Stimulated activated CD4-positive, alpha-beta T cell treated with anti-CD3 and anti-CD28 coated beads, Interleukin-15, amount 100 ng/mL, for 48 hours (primary cell): Measurements from ENCODE around the gene NEDD4L.
A peak's percentile ranks its signal among the peaks of the same experiment; 100 is the strongest.
"Not testable (repeated sequence)": the region's sequence is repeated elsewhere in the genome, so short reads cannot be mapped to it uniquely, and the experiment has no call there.

Experiments
- DNase-seq, 2 donors: peaks; one replicate each; pipeline ENCODE4 v3.0.0-alpha.2; 2020; ENCODE audit warnings: low read depth in 2 of 2

NEDD4L gene

GRCh38 chr18:58026857-58027256, 17.2 kb upstream of the NEDD4L start:
- DNase-seq, result no peak

DNA sequence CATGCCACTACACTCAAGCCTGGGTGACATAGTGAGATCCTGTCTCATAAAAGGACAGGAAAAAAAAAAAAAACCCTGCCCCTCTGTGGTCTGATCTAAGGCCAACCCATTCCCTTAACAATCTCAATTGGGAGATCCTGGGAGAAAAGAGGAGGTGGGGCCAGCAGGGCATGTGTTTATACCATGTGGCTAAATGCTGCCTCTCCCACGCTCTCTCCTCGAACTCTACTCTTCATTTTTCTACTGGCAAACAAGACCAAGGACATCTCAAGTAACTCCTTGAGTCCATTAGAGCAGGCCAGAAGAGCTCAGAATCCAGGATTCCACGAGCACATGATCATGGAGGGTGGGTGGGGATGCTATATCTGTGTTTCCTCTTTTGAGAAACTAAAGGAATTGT, 16.7 kb upstream of the NEDD4L start:
- no peak for DNase-seq

DNA sequence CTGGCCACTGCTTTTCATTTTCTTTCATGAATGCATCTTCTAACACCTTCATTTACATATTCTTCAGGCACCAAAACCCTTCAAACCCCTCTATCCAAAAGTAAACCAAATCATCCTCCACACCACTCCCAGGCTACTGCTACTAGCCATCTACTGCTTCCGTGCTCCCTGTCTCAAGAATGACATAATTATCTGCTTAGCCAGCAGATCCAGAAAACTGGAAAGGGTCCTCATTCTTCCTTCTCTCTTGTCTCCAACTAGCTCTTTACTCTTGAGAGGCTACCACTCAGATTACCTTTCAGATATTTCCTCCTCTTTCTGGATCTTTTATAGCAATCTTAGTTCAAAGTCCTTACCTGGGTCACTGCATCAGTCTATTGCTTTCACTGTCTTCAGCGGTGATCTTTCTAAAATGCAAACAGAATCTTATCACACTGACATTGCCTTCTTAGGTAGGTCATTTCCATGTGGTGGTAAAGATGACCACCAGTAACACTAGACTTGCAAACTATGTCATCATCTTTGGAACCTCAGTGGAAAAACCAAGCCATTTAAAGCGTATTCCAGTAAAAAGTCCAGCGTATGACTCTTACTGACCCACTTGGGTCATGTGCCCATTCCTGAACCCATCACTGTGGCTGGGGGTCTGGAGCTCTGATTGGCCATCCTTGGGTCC, 15.8 kb upstream of the NEDD4L start:
- DNase-seq, result no peak

DNA sequence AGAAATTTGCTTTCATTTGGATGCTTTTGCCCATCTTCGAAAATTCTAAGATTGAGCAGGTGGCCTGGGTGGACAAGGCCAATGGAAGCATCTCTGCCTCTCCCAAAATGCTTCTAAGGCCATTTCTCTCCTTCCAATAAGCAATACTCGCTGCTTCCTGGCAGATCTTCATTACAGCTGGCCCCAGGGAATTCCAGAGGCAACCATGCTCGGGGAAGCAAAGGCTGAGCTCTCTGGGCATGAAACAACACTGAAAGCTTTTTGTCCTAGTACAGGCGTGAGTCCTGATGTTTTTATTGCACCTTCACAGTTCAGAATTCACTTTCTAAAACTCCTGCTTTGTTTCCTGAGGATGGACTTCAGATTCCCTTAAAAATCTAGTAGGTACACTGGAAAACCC, 11.8 kb upstream of the NEDD4L start:
- DNase-seq, result no peak

DNA sequence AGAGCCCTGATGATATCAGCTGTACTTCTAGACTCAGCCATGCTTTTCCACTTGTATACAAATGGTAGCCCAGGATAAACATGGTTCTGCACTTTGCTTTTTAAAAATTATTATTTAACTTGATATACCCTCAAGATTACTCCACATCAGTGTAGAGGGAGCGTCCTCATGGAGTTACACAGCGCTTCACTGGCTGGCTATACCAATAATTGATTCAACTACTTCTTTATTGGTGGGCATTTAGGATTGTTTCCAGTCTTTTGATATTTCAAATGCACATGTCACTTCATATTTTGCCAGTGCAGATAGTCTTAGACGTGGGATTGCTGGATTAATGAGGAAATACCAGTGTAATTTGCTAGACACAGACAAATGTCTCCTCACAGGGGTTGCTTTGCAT, 10.8 kb upstream of the NEDD4L start:
- no peak for DNase-seq

- no peak for DNase-seq
Measured at GRCh38 chr18:58034370-58034769, 9.7 kb upstream of the NEDD4L start.

- no peak for DNase-seq
Measured at GRCh38 chr18:58037163-58037562, 6.9 kb upstream of the NEDD4L start.

- DNase-seq, result no peak
Measured at GRCh38 chr18:58038063-58038462, 6.0 kb upstream of the NEDD4L start.

GRCh38 chr18:58041633-58042032, 2.4 kb upstream of the NEDD4L start:
- no peak for DNase-seq

- DNase-seq, result no peak
Measured at GRCh38 chr18:58042826-58043490, 1.1 kb upstream of the NEDD4L start.

DNA sequence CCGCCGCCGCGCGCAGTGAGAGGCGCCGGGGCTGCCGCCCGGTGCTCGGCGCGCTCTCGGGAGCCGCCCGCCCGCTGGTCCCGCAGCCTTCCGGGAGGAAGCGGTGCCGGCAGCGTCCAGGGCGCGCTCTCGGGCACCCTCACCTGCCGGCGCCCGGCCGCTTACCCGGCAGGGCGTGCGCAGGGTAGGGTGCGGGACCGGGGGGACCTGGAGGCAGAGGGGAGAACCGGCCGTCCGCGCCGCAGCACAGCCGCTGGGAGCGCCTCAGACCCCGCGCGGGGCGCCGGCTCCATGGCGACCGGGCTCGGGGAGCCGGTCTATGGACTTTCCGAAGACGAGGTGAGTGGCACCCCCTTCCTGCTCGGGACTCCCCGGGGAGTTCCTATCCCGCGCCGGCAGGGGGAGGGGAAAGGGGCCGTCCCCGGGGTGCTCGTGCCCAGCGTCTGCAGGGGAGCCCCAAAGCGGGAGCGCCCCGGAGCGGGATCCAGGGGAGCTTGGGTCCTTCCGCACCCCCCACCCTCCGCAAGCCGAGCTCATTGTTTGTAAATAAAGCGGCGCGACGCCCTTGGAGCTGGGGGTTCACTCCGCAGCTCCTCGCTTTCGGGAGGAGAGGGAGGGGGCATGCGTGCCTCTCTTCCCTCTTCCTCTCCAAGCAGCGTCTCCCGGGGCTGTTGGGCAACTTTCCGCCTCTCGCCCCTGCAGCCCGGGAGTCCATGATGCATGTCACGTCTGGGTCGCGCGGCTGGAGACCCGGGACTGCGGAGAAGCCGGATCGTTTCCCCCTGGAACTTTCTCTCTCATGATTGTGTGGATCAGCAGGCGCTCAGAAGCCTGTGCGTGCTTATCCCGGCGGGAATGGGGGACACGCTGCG, 580 bp downstream of the NEDD4L start:
- DNase-seq, result peak in 1 of 2 donors; percentile 21

DNA sequence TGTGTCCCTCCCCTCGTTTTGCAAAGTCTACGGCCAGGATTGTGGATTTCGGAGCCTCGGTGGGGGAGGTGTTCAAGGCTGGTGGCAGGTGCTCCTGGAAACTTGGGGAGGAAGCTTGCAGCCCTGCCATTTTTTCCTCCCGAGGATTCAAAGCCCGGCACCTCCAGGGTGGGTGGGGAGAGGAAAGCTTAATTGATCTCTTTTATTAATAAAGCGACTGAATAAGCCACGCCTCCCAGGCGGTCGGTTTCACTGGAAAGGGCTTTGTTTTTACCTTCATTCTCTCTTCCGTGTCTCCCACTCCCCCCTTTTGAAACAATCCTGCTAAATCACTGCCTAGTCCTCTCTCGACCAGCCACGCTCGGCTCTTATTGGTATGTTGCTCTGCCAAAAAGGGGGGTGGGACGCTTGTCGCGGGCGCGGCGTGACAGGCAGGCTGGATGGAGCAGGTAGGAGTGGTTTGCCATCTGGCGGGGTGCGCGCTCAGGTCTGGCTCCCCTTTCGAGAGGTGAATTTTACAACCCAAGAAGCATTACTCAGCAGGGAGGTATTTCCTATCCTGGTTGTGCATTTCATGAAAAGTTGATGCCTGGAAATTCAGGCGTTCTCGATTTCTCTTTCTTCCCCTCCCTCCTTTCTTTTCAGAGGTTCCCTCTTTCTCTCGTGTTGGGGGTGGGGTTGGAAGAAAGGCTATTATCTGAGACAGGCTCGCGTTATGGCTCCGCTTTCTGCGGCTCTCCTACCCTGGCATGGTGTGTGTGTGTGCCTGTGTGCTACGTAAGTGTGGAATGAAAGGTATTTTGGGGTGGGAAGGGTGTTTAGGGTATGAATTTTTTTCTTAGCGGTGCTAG, 1.4 kb downstream of the NEDD4L start:
- peak in 1 of 2 donors; percentile 11 for DNase-seq

GRCh38 chr18:58046093-58046793, 2.2 kb downstream of the NEDD4L start:
- DNase-seq, result no peak

DNA sequence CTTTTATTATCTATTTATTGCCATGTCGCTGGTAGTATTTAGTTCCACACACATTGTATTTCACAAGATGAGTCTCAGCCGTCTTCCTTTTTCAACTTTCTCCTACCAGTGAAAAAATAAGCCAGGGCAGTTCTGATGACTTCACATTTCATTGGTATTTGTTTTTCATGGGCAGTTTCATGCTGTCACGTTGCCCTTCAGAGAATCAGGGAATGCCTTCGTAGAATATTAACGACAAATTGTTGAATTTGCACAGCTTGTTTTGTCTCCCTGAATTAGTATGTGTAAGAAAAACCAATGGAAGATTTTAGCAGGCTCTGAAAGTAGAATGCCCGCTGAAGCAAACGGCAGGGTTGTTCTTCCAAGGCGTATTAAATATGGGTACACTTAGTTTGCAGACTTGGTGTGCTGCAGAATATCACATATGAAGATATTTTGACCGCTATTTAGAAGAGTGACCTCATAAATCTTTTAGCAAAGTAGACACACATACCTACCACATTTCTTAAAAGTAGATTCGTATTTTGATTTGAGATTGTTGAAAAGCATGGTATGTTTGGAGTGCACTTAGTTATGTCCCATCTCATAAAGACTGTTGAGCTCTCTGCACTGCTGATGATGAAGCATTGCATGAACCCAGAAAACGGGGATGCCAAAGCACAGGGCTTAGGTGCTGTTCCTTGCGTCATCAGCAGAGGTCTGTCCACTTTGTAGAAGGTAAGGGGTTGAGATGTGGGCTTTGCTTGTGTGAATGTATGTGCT, 2.9 kb downstream of the NEDD4L start:
- no peak for DNase-seq

- no peak for DNase-seq
Measured at GRCh38 chr18:58047556-58047882, 3.5 kb downstream of the NEDD4L start.

DNA sequence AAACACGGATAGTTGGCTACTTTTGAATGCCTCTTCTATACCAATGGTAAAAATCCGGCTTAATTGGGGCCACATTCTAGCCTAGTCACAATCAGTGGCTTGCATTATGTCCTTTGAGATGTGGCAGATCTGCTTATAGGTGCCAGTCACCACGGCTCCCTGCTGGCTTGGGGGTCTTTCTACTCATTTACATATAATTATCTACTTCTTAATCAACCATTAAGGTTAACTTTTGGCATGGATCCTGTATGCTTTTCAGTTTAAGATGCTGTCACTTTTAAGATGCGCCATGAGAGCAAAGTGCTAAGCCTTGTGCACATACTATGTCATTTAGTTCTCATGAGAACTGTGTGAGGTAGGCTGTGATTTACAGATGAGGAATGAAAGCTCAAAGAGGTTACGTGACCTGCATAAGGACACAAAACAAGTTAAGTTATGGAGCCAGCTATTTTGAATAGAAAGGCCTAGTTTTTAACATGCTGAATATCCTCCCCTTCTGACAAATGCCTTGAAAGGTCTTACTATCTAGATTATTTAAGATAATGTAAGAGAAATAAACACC, 4.1 kb downstream of the NEDD4L start:
- DNase-seq, result no peak

DNA sequence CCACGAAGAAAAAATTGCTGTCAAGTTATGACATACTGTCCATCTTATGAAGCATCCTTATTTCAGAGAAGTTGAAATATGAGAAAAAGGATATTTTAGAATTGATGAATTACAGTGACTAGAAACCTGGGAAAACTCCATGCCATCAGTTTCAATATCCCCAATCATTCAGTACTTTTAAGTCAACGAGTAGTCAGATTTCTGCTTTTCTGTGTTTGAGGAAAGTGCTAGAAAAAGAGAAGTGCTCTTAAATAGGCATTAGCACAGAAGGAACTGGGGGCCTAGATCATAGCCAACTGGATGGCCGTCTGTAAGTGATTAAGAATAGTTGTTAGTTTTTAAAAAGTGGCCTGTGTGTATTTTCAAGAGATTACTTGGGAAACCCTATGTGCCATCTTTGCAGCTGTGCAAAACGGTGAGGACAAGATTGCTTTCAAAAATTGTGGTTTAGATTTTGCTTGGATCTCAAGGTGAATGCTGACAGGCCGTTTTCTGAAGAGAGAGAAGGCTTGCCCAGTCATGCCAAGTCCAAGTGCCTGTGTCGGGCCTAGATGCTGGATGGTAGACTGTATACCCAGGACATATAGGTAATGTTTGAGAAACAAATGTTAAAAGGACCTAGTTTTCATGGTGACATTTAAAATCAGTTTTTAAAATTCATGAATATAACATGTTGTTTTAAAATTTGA, 5.1 kb downstream of the NEDD4L start:
- no peak for DNase-seq

- DNase-seq, result not testable (repeated sequence)
Measured at GRCh38 chr18:58050963-58051362, 6.9 kb downstream of the NEDD4L start.

DNA sequence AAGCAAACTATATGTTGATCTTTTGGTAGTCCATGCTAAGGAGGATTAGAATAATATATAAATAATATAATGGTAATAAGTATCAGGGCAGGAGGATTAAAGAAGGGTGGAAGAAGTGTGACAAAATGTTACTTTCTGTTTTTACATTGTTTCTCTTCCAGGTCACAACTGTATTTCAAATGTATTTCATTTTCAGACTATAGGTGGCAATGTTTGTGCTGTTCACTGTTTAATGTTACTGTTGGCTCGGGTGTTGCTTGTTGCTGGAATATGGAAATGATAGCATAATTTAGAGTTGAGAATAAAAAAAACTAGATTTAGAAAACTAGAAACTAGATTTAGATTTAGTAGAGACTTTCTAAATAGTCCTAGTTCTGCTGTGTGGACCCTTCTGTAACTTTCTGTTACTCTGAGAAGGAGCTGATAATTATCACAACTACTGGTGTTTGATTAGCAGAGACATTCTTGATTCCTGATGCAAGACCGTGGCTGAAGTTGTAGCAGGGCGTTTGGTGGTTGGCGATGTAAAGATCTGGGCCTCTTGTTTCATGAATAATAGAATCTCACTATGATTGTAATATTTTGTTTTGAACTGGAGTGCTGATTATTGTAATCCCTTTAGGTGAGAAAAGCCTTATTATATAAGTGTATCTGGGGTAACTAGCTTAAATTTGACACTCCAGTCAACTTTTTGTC, 7.9 kb downstream of the NEDD4L start:
- no peak for DNase-seq
